NCI-H446 (cell line): ENCODE data around the gene SIN3B.
"Not testable (repeated sequence)": the region's sequence is repeated elsewhere in the genome, so short reads cannot be mapped to it uniquely, and the experiment has no call there.

Source experiments
- DNase-seq, 2 experiments: peaks; one replicate each; lab custom pipeline; 2025; lab: John Stamatoyannopoulos, UW

Gene SIN3B

DNA sequence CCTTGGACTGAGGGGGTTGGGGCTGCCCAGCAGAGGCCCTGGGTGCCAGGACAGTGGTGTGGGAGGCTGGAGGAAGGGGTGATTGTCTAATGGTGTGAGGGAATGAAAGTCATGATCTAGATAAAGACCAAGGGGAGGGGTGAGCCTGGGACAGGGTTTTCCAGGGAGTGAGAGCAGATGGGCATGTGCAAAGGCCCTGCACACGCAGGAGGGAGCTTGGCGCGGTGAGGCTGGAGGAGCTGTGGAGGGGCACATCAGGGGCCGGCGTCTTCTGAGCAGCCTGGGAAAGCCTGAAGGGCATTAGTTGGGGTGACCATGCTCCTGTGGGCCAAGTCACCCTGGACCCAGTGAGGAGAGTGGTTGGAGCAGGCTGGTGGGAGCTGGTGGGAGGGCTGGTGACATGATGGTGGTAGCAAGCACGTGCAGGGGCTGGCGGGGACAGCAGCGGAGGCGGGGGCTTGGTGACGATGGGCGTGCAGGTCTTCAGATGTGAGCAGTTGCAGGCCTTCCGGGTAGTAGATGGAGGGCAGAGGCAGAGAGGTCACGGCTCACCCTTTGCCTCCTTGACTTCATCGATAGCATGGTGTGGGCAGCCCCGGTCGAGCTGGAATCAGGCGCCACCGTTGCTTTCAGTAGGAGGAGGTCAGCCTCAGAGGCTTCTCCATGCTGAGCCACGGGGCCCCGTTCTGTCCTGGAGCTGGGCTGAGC lies 39.4 kb downstream of the SIN3B start:
- DNase-seq = no peak

DNA sequence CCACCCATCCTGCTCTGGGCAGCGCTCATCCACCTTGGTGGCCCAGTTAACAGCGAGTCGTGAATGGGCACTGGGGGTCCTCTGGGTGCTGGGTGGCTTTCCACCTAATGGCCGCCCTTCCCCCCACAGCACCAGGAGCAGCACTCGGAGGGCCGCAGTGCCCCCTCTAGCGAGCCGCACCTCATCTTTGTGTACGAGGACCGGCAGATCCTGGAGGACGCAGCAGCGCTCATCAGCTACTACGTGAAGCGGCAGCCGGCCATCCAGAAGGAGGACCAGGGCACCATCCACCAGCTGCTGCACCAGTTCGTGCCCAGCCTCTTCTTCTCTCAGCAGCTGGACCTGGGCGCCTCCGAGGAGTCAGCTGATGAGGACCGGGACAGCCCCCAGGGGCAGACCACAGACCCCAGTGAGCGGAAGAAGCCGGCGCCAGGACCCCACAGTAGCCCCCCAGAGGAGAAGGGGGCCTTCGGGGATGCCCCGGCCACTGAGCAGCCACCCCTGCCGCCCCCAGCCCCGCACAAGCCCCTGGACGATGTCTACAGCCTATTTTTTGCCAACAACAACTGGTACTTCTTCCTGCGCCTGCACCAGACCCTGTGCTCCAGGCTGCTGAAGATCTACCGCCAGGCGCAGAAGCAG lies 40.3 kb downstream of the SIN3B start:
- no peak for DNase-seq

DNA sequence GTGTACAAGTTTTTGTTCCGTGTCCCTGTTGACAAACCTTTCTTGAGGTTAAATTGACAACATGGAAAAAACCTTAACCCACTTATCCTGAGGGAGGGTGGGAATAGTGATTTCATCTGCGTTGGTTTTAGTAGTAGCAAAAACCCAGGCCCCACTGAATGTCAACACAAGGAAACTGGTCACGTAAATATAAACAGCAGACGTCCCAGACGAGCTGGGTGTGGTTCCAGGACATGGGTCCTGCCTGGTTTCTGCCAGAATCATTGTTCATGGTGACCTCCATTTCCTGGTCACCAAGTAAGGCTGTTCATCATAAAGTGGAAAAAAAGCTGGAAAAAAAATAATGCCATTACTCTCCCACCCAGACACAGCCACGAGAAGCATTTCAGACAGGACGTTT lies 42.7 kb downstream of the SIN3B start:
- DNase-seq = no peak

DNA sequence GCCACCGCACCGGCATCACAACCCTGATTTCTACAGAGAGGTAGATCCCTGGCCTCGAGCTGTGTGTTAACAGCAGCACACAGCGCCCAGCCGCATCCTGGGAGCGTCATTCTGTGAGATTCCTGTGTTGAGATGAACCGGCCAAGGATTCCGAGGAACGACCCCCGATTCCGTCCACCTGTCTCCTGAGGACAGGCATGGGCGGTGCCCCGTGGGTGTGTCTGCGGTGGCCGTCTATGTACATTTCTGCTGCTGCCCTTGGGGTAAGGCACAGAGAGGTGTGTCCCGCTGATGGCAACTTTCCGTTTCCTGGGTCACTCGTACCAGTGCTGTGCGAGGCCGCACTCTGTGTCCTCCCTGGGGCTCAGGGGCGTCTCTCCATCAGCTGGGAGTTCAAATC lies 43.5 kb downstream of the SIN3B start:
- no peak for DNase-seq

DNA sequence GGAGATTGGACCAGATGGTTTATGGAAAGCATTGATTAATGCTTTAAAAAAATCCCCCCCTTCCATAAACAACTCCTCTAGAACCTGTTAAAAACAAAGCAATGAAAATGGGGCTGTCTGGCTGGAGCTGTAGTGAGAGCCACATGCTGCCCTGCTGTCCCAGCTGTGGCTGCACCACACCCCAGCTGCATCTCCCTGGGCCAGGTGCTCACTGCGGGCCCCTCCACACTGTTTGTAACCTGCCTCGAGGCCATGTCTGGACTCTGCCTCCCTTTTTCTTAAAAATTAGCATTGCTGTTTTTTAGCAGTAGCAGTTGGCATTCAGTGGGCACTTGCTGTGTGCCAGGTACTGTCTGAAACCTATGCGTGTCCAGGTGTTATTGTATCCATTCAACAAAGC lies 44.4 kb downstream of the SIN3B start:
- no peak for DNase-seq

DNA sequence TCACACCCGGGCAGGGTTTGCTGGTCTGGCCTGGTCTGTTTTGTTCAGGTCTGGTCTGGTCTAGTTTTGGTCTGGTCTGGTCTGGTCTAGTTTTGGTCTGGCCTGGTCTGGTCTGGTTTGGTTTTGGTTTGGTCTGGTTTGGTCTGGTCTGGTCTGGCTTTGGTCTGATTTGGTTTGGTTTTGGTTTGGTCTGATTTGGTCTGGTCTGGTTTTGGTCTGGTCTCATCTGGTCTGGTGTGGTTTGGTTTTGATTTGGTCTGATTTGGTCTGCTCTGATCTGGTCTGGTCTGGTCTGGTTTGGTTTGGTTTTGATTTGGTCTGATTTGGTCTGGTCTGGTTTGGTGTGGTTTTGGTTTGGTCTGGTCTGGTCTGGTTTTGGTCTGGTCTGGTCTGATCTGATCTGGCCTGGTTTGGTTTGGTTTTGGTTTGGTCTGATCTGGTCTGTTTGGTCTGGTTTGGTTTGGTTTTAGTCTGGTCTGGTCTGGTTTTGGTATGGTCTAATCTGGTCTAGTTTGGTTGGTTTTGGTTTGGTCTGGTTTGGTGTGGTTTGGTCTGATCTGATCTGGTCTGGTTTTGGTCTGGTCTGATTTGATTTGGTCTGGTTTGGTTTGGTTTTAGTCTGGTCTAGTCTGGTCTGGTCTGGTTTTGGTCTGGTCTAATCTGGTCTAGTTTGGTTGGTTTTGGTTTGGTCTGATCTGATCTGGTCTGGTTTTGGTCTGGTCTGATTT lies 45.2 kb downstream of the SIN3B start:
- DNase-seq = no peak

DNA sequence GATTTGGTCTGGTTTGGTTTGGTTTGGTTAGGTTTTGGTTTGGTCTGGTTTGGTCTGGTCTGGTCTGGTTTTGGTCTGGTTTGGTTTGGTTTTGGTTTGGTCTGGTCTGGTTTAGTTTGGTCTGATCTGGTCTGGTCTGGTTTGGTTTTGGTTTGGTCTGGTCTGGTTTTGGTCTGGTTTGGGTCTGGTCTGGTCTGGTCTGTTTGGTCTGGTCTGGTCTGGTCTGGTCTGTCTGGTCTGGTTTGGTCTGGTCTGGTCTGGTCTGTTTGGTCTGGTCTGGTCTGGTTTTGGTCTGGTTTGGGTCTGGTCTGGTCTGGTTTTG lies 45.7 kb downstream of the SIN3B start:
- DNase-seq = not testable (repeated sequence)

DNA sequence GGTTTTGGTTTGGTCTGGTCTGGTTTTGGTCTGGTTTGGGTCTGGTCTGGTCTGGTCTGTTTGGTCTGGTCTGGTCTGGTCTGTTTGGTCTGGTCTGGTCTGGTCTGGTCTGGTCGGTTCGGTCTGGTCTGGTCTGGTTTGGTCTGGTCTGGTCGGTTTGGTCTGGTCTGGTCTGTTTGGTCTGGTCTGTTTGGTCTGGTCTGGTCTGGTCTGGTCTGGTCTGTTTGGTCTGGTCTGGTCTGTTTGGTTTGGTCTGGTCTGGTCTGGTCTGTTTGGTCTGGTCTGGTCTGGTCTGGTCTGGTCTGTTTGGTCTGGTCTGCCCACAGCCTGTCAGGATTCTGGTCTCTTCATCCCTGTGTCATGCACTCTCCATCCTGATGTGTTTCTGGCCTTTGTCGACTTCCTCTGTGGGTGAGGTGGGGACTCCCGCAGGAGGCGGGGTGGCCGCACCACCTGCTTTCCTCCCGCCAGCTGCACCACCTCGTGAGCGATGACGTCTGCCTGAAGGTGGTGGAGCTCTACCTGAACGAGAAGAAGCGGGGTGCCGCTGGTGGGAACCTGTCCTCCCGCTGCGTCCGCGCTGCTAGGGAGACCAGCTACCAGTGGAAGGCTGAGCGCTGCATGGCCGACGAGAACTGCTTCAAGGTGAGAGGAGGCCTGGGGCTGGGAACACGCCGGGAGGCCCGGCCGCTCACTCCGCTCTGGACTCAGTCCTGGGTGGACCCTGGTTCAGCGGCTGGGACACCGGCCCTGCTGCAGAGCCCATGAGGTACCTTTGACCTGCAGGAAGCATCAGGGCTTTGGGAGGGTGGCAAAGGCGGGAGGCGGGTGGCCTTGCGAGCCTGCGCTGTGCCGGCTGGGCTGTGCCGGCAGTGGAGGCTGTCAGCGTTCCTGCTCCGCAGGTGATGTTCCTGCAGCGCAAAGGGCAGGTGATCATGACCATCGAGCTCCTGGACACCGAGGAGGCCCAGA lies 46.7 kb downstream of the SIN3B start:
- DNase-seq = no peak

DNA sequence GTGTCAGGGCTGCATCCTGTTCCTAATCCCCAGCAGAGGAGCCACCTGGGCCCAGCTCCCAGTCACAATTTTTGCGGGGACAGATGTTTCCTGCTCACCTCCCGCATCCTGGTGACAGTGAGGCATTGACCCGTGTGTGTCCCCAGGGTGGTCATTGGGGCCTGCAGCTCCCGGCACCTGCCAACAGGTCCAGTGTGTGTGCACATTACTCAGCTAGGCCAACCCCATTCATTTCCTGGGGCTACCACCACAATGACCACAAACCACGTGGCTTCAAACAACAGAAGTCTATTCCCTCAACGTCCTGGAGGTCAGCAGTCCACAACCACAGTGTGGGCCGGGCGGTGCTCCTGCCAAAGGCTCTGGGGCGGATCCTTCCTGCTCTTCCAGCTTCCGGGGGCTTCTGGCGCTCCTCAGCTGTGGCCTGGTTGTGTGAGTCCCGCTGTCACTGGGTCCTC lies 47.7 kb downstream of the SIN3B start:
- DNase-seq = no peak

DNA sequence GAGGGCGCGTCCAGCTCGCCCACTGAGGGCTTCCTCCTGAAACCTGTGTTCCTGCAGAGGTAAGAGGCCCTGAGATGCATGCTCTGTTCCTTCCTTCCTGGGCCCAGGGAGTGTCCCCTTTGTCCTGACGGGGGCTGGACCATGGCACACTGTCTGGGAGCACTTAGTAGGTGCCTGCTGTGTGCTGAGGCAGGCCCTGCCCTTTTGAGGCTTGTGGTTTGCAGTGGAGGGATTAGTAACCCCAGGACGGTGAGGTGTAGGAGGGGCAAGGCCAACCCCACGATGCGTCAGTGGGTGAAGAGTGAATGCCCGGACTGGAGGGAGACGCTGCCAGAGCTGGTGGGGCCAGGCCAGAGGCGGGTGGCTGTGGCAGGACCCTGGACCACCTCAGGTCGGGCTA lies 48.4 kb downstream of the SIN3B start:
- DNase-seq = no peak

DNA sequence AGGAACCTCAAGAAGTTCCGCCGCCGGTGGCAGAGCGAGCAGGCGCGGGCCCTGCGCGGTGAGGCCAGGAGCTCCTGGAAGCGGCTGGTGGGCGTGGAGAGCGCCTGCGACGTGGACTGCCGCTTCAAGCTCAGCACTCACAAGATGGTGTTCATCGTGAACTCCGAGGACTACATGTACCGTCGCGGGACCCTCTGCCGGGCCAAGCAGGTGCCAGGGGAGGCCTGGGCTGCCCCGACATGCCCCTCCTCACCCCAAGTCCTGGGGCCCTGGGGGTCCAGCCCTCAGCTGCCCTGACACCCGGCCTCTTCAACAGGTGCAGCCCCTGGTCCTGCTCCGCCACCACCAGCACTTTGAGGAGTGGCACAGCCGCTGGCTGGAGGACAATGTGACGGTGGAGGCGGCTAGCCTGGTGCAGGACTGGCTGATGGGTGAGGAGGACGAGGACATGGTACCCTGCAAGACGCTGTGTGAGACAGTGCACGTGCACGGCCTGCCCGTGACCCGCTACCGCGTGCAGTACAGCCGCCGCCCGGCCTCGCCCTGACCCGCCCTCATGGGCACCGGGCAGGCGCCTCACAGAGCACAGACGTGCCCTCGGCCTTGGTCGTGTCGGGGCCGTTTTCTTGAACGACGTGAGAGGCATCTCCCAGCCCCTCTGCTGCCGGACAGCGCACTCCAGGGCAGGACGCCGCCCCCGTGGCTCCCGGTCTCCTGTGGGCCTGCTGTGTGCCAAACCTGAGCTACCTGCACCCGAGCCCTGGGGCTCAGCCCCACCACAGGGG lies 49.2 kb downstream of the SIN3B start:
- DNase-seq = no peak

DNA sequence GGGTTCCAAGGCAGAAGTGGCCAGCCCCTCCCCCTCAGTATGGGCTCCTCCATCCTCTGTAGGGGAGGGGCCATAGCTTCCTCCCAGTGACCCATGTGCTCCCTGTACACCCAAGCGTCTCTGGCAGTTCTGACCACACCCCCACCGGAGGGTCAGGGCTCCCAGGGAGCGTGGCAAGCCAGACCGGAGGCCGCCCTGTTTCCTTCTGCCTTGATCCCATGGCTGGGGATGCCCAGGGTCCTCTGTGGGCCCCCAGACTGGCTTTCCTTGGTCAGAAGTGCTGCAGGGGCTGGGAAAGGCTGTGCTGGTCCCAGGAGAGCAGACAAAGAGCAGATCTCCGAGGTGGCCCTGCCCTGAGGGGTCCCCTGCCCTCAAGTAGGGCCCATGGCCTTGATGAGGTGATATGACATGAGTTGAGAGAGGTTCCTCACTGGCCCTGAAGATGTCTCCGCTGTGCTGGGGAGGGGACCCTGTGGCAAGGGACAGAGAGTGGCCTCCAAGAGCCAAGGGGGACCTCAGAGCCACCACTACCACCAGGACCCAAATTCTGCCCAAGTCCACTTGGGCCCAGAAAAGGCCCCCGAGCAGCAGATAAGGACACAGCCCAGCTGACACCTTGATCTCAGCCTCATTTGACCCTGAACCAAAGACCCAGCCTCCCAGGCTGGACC lies 51.8 kb downstream of the SIN3B start:
- no peak for DNase-seq

DNA sequence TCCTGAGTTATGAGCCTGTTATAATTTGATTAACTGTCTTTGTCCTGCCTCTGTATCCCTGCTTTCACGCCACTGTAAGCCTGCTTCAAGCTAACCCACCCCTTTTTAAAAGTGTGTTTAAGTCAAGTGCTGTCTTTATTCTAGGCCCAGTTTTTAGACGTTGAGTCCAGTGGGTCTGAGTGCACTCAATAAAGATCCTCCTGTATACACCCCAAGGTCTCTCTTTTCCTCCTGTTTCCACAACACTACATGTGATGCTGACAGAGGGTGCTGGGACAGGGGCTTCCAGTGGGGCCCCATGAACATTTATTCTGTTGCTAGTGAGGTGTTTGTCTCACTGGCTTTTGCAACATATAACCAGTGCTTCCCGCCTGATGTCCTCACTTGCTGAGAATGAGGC lies 52.9 kb downstream of the SIN3B start:
- DNase-seq = no peak

DNA sequence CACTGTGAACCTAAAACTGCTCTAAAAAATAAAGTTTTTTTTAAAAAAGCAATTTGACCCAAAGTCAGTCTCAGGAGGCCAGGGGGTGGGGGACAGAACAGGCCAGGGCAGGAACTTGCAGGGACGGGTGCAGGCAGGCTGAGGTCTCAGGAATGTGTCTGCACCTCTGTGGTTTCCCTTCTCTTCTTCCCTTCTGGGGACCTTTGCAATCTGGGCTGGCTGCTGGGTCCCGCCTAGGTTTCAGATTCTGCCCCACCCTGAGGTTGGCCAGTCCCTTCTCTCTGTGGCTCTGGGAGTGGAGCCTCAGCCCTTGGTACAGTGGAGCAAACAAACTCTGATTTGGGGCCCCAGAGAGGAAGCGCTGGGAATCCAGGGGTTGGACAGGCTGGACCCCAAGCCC lies 54.3 kb downstream of the SIN3B start:
- no peak for DNase-seq

DNA sequence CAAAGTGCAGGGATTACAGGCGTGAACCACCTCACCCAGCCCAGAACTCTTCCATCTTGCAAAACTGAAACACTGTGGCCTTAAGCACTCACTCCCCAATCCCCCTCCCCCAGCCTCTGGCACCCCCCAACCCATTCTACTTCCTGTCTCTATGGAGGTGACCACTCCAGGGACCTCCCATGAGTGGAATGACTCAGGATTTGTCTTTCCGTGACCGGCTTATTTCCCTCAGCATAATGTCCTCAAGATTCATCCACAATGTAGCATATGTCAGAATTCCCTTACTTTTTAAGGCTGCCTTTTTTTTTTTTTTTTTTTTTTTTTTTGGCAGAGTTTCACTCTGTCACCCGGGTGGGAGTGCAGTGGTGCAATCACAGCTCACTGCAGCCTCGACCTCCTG lies 56.0 kb downstream of the SIN3B start:
- DNase-seq = no peak

DNA sequence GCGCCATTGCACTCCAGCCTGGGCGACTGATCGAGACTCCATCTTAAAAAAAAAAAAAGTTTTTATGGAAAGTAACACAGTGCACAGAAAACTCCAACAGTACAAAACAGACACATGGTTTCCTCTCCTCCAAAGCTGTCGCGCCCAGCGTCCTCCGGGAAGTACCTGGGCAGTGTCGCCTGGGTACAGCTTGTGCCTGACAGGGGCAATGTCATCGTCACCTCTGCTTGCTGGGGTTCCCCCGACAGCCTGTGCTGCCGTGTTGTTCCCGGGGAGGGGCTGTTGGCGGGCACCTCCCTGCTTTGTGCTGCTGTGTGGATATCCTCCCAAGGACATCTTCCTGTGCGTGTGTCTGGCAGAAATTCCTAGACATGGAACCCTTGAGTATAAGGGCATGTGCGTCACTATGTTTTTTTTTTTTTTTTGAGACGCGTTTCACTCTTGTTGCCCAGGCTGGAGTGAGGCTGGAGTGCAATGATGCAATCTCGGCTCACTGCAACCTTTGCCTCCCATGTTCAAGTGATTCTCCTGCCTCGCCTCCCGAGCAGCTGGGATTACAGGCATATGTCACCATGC lies 57.2 kb downstream of the SIN3B start:
- no peak for DNase-seq

DNA sequence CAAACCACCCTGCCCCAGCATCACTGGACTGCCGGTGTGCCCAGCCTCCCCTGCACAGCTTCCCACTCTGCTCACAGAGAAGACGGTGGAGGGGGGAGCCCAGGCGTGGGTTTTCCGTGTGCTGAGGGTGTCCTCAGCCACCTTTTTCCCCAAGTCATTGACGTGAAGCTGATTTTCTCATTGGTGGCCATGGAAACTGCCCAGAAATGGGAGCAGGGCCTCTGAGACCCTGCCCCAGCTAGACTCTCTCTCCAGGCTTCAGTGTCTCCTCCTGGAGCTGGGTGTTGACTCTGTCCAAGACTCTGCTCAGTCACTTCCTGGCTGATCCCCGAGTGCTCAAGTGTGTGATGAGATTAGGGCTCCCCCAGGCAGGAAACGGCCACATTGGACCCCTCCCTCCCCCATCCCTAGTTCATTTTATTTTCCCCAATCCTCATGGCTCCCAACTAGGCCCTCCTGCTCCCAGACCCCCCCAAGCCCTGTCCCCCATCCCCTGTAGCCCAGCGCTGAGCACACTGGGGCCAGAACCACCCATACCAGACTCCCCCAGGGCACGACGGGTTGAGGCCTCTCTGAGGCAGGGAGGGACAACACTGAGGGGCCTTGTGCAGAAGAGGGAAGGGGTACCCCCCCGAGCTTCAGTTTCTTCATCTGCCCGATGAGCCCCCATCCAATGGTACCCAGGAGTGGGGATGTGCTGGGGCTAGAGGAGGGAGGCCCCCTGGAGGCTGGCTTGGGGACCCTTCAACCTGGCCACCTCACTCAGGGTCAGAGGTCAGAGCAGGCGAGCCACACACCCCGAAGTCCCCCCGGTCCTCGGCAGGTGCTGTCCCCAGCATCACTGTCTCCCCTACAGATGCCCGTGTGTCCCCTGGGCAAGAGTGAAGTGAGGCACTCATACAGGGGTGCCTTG lies 58.4 kb downstream of the SIN3B start:
- no peak for DNase-seq

DNA sequence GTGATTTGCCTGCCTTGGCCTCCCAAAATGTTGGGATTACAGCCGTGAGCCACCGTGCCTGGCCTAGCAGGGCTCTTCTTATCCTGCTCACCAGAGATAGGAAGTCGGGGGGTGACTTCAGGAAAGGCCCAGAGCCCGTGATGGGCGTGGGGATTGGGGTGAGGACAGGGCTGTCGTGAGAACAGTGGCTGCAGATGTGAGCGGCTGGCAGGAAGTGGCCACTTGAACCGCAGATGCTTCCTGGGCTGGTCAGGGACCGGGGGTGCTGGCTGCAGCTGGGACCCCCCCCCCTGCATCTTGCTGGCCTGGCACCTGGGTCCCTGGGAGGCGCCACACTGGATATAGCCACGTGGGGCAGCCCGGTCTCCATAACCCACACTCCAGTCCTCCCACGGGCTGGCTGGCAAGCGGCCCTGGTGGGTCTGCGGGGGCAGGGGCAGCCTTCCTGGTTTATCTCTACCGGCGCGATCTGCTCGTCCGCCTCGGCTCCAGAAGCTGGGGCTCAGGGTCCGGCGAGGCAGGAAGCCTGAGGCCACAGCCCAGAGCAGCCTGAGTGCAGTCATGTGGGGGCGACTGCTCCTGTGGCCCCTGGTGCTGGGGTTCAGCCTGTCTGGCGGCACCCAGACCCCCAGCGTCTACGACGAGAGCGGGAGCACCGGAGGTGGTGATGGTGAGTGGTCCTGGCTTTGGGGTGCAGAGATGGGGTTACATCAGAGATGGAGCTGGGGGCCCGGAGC lies 59.6 kb downstream of the SIN3B start, which contains the start of gene F2RL3:
F2RL3 (plus strand) TSS at position 371 of the 737 bp plus-strand sequence; CDS start at position 562, 191 bp downstream.
- no peak for DNase-seq
